ENCODE data around the gene IGSF21.

DNA sequence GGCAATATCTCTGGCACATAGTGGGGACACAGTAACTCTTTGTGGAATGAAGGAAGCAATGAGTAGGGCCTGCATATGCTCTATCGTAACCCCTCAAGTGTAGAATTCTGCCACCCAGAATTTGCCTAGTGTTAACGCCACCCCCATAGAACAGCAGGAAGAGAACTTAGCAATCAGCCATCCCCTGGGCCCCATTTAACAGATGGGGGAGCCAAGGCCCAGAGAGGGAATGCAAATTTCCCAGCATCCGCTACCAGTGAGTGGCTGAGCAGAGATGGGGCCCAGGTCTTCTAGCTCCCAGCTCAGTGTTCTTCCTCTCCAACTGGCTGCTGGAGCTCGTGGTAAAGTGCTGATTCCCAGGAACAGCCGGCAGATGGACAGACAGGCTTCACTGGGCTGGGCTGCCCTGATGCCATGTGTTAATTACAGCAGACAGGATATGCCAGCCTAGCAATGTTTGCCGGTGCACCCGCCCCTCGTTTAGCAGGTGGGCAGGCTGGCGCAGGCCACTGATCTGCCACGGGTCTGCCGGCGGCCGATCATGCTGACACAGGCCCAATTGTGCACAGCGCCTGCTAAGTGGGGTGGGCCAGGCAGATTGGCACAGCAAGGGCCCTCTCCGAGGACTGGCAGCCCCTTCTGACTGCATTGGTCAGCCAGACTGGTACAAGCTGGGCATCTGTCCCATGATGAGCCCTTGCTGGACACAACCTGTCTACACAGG is 171.9 kb downstream of the IGSF21 start:
- TF ChIP-seq, protein P1, sequence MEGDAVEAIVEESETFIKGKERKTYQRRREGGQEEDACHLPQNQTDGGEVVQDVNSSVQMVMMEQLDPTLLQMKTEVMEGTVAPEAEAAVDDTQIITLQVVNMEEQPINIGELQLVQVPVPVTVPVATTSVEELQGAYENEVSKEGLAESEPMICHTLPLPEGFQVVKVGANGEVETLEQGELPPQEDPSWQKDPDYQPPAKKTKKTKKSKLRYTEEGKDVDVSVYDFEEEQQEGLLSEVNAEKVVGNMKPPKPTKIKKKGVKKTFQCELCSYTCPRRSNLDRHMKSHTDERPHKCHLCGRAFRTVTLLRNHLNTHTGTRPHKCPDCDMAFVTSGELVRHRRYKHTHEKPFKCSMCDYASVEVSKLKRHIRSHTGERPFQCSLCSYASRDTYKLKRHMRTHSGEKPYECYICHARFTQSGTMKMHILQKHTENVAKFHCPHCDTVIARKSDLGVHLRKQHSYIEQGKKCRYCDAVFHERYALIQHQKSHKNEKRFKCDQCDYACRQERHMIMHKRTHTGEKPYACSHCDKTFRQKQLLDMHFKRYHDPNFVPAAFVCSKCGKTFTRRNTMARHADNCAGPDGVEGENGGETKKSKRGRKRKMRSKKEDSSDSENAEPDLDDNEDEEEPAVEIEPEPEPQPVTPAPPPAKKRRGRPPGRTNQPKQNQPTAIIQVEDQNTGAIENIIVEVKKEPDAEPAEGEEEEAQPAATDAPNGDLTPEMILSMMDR (conservative IDR thresholded peaks at IDR 0.05) = no peak
- TF ChIP-seq ZFX (IDR thresholded peaks at IDR 0.05) = no peak
